Adrenal gland (tissue), 5 donors: Measurements from ENCODE around the gene METAP2.

Experiments
- POLR2A ChIP-seq, 2 donors: fragments of 450-650 bp; IDR thresholded peaks; one replicate each; pipeline ENCODE4 v1.6.1; 2017; ENCODE audit warnings: antibody characterized with exemption in 2 of 2, mild to moderate bottlenecking in 2 of 2, moderate library complexity in 1 of 2
- TF ChIP-seq, protein P1 (sequence below), 6 experiments: fragments of 450-650 bp in 4 of 6; fragments of 200-600 bp in 2 of 6; sonication (generic) in 1 of 6; IDR thresholded peaks; 1 replicate in 5 of 6; 2 replicates in 1 of 6; pipeline versions ENCODE4 v1.5.1 to v1.8.0; 2016 to 2021; ENCODE audit warnings: antibody characterized with exemption in 6 of 6, mild to moderate bottlenecking in 2 of 6, moderate library complexity in 1 of 6
- donor health status: DM: no; HTN: no; CAD: no.

DNA sequence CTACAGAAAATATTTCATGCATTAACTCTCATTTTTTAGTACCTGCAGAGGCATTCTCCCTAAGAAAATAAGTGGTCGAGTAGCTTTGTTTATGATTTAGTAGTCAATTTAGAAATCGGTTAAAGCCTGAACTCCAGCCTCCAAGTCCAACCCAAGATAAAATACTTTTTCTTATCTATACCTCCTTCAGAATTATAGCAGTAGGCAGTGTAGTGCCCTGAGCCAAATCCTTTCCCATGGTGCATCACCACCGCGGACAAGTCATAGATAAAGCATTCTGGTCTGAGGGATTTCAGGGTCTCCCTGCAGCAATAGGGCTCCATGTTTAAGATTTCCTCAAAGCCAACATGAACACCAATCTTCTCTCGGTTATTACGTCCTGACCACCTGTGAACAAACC is 46.9 kb downstream of the METAP2 start:
- TF ChIP-seq, protein P1, sequence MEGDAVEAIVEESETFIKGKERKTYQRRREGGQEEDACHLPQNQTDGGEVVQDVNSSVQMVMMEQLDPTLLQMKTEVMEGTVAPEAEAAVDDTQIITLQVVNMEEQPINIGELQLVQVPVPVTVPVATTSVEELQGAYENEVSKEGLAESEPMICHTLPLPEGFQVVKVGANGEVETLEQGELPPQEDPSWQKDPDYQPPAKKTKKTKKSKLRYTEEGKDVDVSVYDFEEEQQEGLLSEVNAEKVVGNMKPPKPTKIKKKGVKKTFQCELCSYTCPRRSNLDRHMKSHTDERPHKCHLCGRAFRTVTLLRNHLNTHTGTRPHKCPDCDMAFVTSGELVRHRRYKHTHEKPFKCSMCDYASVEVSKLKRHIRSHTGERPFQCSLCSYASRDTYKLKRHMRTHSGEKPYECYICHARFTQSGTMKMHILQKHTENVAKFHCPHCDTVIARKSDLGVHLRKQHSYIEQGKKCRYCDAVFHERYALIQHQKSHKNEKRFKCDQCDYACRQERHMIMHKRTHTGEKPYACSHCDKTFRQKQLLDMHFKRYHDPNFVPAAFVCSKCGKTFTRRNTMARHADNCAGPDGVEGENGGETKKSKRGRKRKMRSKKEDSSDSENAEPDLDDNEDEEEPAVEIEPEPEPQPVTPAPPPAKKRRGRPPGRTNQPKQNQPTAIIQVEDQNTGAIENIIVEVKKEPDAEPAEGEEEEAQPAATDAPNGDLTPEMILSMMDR (IDR thresholded peaks at IDR 0.05) = no peak
- no peak for TF ChIP-seq POLR2A (IDR thresholded peaks at IDR 0.05)
